ENCODE measurements around the gene ZNF407.

ZNF407 gene

GRCh38 chr18:74698881-74699280 lies 101.2 kb downstream of the ZNF407 start:
- Histone ChIP-seq H3K4me2 (ENCODE audit: low read depth, low read length) (no peak overlapping the region), H3K79me2 (ENCODE audit: low read length) (no peaks in the 10 kb centered on the region), H3K27ac (ENCODE audit: low read length) (no peak overlapping the region), H3K9me3 (replicated peaks; ENCODE audit: insufficient read depth, low read length) (no peaks in the 10 kb centered on the region), H3K4me1 (ENCODE audit: low read length) (no peaks in the 10 kb centered on the region), H4K20me1 (ENCODE audit: insufficient read depth, low read length) (no peaks in the 10 kb centered on the region), H3K9me2 (replicated peaks; ENCODE audit: insufficient read depth, low read length) (no peaks in the 10 kb centered on the region), H2AFZ (ENCODE audit: low read length) (no peak overlapping the region), H3K27me3 (replicated peaks; ENCODE audit: insufficient read depth, low read length) (no peaks in the 10 kb centered on the region), H3K4me3 (ENCODE audit: low read length) (no peak overlapping the region), H3F3A (ENCODE audit: insufficient read depth, low read length) (no peaks in the 10 kb centered on the region), H3K9ac (ENCODE audit: low read length) (no peak overlapping the region), H3K36me3 (replicated peaks; ENCODE audit: insufficient read depth, low read length) (no peaks in the 10 kb centered on the region)
- DNase-seq = no peak
- no peak for TF ChIP-seq EZH2phosphoT487 (IDR thresholded peaks at IDR 0.05; ENCODE audit: low read length)
- no peak for TF ChIP-seq EZH2 (optimal IDR thresholded peaks at IDR 0.05; ENCODE audit: low read depth, low read length)
- TF ChIP-seq CTCF (IDR thresholded peaks at IDR 0.05; ENCODE audit: low read length) = no peak

GRCh38 chr18:74699455-74699854 lies 101.8 kb downstream of the ZNF407 start:
- no peaks in the 10 kb centered on the region for H3K79me2 ChIP-seq (ENCODE audit: low read length)
- no peak for DNase-seq
- H3K27me3 ChIP-seq (replicated peaks; ENCODE audit: insufficient read depth, low read length) = no peaks in the 10 kb centered on the region
- no peak overlapping the region for H2AFZ ChIP-seq (ENCODE audit: low read length)
- TF ChIP-seq CTCF (IDR thresholded peaks at IDR 0.05; ENCODE audit: low read length) = no peak
- H3K4me3 ChIP-seq (ENCODE audit: low read length) = no peak overlapping the region
- no peaks in the 10 kb centered on the region for H3F3A ChIP-seq (ENCODE audit: insufficient read depth, low read length)
- H3K4me1 ChIP-seq (ENCODE audit: low read length) = no peaks in the 10 kb centered on the region
- no peak overlapping the region for H3K9ac ChIP-seq (ENCODE audit: low read length)
- H3K27ac ChIP-seq (ENCODE audit: low read length) = no peak overlapping the region
- H3K9me2 ChIP-seq (replicated peaks; ENCODE audit: insufficient read depth, low read length) = no peaks in the 10 kb centered on the region
- no peaks in the 10 kb centered on the region for H3K36me3 ChIP-seq (replicated peaks; ENCODE audit: insufficient read depth, low read length)
- no peaks in the 10 kb centered on the region for H4K20me1 ChIP-seq (ENCODE audit: insufficient read depth, low read length)
- H3K9me3 ChIP-seq (replicated peaks; ENCODE audit: insufficient read depth, low read length) = no peaks in the 10 kb centered on the region
- H3K4me2 ChIP-seq (ENCODE audit: low read depth, low read length) = no peak overlapping the region

GRCh38 chr18:74702950-74703349 lies 105.3 kb downstream of the ZNF407 start:
- H3K27me3 ChIP-seq (replicated peaks; ENCODE audit: insufficient read depth, low read length) = no peaks in the 10 kb centered on the region
- no peaks in the 10 kb centered on the region for H3F3A ChIP-seq (ENCODE audit: insufficient read depth, low read length)
- H3K9ac ChIP-seq (ENCODE audit: low read length) = no peak overlapping the region
- H3K9me3 ChIP-seq (replicated peaks; ENCODE audit: insufficient read depth, low read length) = no peaks in the 10 kb centered on the region
- no peaks in the 10 kb centered on the region for H3K36me3 ChIP-seq (replicated peaks; ENCODE audit: insufficient read depth, low read length)
- H3K27ac ChIP-seq (ENCODE audit: low read length) = no peak overlapping the region
- no peak overlapping the region for H3K4me2 ChIP-seq (ENCODE audit: low read depth, low read length)
- H3K4me1 ChIP-seq (ENCODE audit: low read length) = no peaks in the 10 kb centered on the region
- no peak overlapping the region for H2AFZ ChIP-seq (ENCODE audit: low read length)
- no peak overlapping the region for H3K4me3 ChIP-seq (ENCODE audit: low read length)
- no peaks in the 10 kb centered on the region for H3K79me2 ChIP-seq (ENCODE audit: low read length)
- H3K9me2 ChIP-seq (replicated peaks; ENCODE audit: insufficient read depth, low read length) = no peaks in the 10 kb centered on the region
- H4K20me1 ChIP-seq (ENCODE audit: insufficient read depth, low read length) = no peaks in the 10 kb centered on the region
- TF ChIP-seq EZH2phosphoT487 (IDR thresholded peaks at IDR 0.05; ENCODE audit: low read length) (no peak), EZH2 (optimal IDR thresholded peaks at IDR 0.05; ENCODE audit: low read depth, low read length) (no peak), CTCF (IDR thresholded peaks at IDR 0.05; ENCODE audit: low read length) (no peak)
- DNase-seq = no peak

Measured in MM.1S (cell line).